K562 (cell line): ENCODE data around the gene NF1. TPM values are rescaled to one million over a fixed set of nuclear protein-coding genes. Genes with fewer than 3 reads are reported as not detected.
A peak's percentile ranks its signal among the peaks of the same experiment; 100 is the strongest.

Source experiments
- ATAC-seq: fragments of 200-7000 bp; cut with Tn5 transposase; 3 replicates; pipeline ENCODE4 v1.9.1; 2020; ENCODE audit warnings: moderate library complexity
- BruUV-seq: library from RNA; stranded (reverse); fragments of 400-500 nt; replicated peaks from 2 replicates; lab custom pipeline; 2021; lab: Mats Ljungman, UMichigan
- CTCF ChIA-PET: fragments of 300-600 bp; formaldehyde crosslinking; extraction: SDS; loops from one replicate; lab custom pipeline; 2021; ENCODE audit warnings: low intra/inter-chr PET ratio; lab: Yijun Ruan, JAX
- POLR2A ChIA-PET: fragments of 300-600, 350-650 bp; sonication (Branson Sonifier 250); formaldehyde crosslinking; extraction: SDS; loops from one replicate; lab custom pipeline; 2021; ENCODE audit warnings: antibody characterized with exemption, inconsistent platforms; lab: Yijun Ruan, JAX
- DNase-seq, 4 experiments: peaks; one replicate each; pipeline versions ENCODE4 v3.0.0 to v3.0.0-alpha.2; 2011 to 2018; ENCODE audit warnings: low spot score in 3 of 4, mixed read lengths in 3 of 4; ENCODE audit errors: extremely low read depth in 1 of 4
- FAIRE-seq: peaks from 2 replicates; lab custom pipeline; 2011; peaks lifted over from hg19 to GRCh38; lab: Jason Lieb, UNC
- H2AFZ ChIP-seq: 2 replicates; pipeline ENCODE4 v1.6.0; 2011; ENCODE audit warnings: low read depth, low read length, control low read depth, inconsistent platforms
- H3K27ac ChIP-seq: fragments of 200-600 bp; 3 replicates; pipeline ENCODE4 v1.8.0; 2011; ENCODE audit warnings: low read depth, mild to moderate bottlenecking, control low read depth, inconsistent platforms, low read length, moderate library complexity, mixed read lengths; ENCODE audit errors: extremely low read depth
- H3K27me3 ChIP-seq, 2 experiments: fragments of 300-600 bp in 1 of 2; 2 replicates in 1 of 2; 3 replicates in 1 of 2; pipeline versions ENCODE4 v1.6.0 to v1.8.0; 2011; ENCODE audit warnings: inconsistent platforms in 2 of 2, low read length in 2 of 2, mild to moderate bottlenecking in 1 of 2, mixed read lengths in 1 of 2, moderate library complexity in 1 of 2; ENCODE audit not compliant: control insufficient read depth in 2 of 2, insufficient read depth in 2 of 2
- H3K36me3 ChIP-seq: fragments of 300-600 bp; 3 replicates; pipeline ENCODE4 v1.8.0; 2011; ENCODE audit warnings: mild to moderate bottlenecking, low read length, inconsistent platforms; ENCODE audit not compliant: control insufficient read depth, insufficient read depth
- H3K4me1 ChIP-seq, 2 experiments: fragments of 200-600 bp in 1 of 2; replicated peaks in 1 of 2; 2 replicates in 1 of 2; 3 replicates in 1 of 2; pipeline versions ENCODE4 v1.5.1 to v1.8.0; 2011; ENCODE audit warnings: inconsistent platforms in 2 of 2, low read length in 2 of 2, mild to moderate bottlenecking in 1 of 2, mixed read lengths in 1 of 2, moderate library complexity in 1 of 2; ENCODE audit not compliant: control insufficient read depth in 2 of 2, insufficient read depth in 2 of 2
- H3K4me2 ChIP-seq: 2 replicates; pipeline ENCODE4 v1.6.1; 2011; ENCODE audit warnings: low read length, control low read depth, inconsistent platforms, mixed read lengths; ENCODE audit not compliant: insufficient read depth
- H3K4me3 ChIP-seq: fragments of 200-600 bp; sonication (generic), shearing (Covaris generic); 2 replicates; pipeline ENCODE4 v1.5.1; 2016; ENCODE audit warnings: control low read depth, inconsistent platforms
- H3K79me2 ChIP-seq: fragments of 200-600 bp; 3 replicates; pipeline ENCODE4 v1.8.0; 2011; ENCODE audit warnings: low read length, inconsistent platforms; ENCODE audit not compliant: control insufficient read depth, insufficient read depth
- H3K9ac ChIP-seq, 2 experiments: 2 replicates each; pipeline versions ENCODE4 v1.6.0 to v1.6.1; 2011; ENCODE audit warnings: low read depth in 2 of 2, low read length in 2 of 2, control low read depth in 1 of 2, inconsistent platforms in 1 of 2, mild to moderate bottlenecking in 1 of 2, mixed read lengths in 1 of 2; ENCODE audit not compliant: insufficient read depth in 1 of 2
- H3K9me1 ChIP-seq: one replicate; pipeline ENCODE4 v1.6.0; 2011; ENCODE audit warnings: inconsistent platforms, mild to moderate bottlenecking, low read length, moderate library complexity; ENCODE audit not compliant: control insufficient read depth, insufficient read depth
- H3K9me3 ChIP-seq: replicated peaks from 2 replicates; pipeline ENCODE4 v1.5.1; 2011; ENCODE audit warnings: low read depth, low read length, inconsistent platforms; ENCODE audit not compliant: control insufficient read depth, insufficient read depth
- H4K20me1 ChIP-seq: replicated peaks from 2 replicates; pipeline ENCODE4 v1.6.1; 2011; ENCODE audit warnings: low read length, inconsistent platforms, mixed read lengths; ENCODE audit not compliant: control insufficient read depth, insufficient read depth
- AFF1 ChIP-seq, 2 experiments: fragments of 450-650 bp; IDR thresholded peaks; 2 replicates each; pipeline ENCODE4 v1.6.1; 2018; ENCODE audit warnings: mild to moderate bottlenecking in 2 of 2, low read depth in 1 of 2; ENCODE audit not compliant: partially characterized antibody in 2 of 2
- E2F4 ChIP-seq: sonication (generic); formaldehyde crosslinking; IDR thresholded peaks from 2 replicates; pipeline ENCODE4 v1.8.0; 2022; ENCODE audit warnings: mild to moderate bottlenecking, low read depth, missing genetic modification reagents
- EHMT2 ChIP-seq: fragments of 450-650 bp; IDR thresholded peaks from 2 replicates; pipeline ENCODE4 v1.6.1; 2018; ENCODE audit warnings: antibody characterized with exemption
- FOXK1 ChIP-seq: sonication (generic); formaldehyde crosslinking; IDR thresholded peaks from 2 replicates; pipeline ENCODE4 v1.8.0; 2022; ENCODE audit warnings: missing genetic modification reagents, mild to moderate bottlenecking, borderline replicate concordance
- GTF2F1 ChIP-seq: IDR thresholded peaks from 2 replicates; pipeline ENCODE4 v1.6.1; 2011; ENCODE audit warnings: low read depth, low read length, improper control_type of control experiment
- MBD2 ChIP-seq: sonication (generic); IDR thresholded peaks from 2 replicates; pipeline ENCODE4 v1.6.1; 2016; ENCODE audit warnings: low read depth, borderline replicate concordance
- NFYB ChIP-seq: IDR thresholded peaks from 2 replicates; pipeline ENCODE4 v1.6.1; 2011; ENCODE audit warnings: mild to moderate bottlenecking, moderate library complexity; ENCODE audit not compliant: insufficient read length; ENCODE audit errors: extremely low read depth
- PKNOX1 ChIP-seq: fragments of 450-650 bp; IDR thresholded peaks from 2 replicates; pipeline ENCODE4 v1.6.1; 2016
- RBM22 ChIP-seq: fragments of 200-400 bp; formaldehyde crosslinking; IDR thresholded peaks from 2 replicates; pipeline ENCODE4 v1.6.1; 2018; ENCODE audit warnings: low read length, low read depth; ENCODE audit not compliant: poor library complexity, severe bottlenecking
- ZBTB26 ChIP-seq: fragments of 450-650 bp; formaldehyde crosslinking; IDR thresholded peaks from 2 replicates; pipeline ENCODE4 v1.4.0; 2022; ENCODE audit warnings: missing genetic modification characterization
- ZNF655 ChIP-seq: fragments of 250-450 bp; sonication (Bioruptor Pico); IDR thresholded peaks from 2 replicates; pipeline ENCODE4 v1.5.0; 2021
- WGBS: fragments of 100-300 bp; shearing (Covaris generic); methylation state at CpG from one replicate; pipeline ENCODE4 v1.1.6; 2016; ENCODE audit warnings: low coverage, mixed read lengths; ENCODE audit not compliant: insufficient coverage; ENCODE audit errors: missing lambda C conversion rate; 5-methylcytosine and 5-hydroxymethylcytosine counted together
- in situ Hi-C: fragments of 300-500 bp; cut with MboI; formaldehyde crosslinking; loops from 4 replicates; pipeline ENCODE4 v1.15.0; 2018; ENCODE audit warnings: inconsistent platforms, mixed read lengths
- intact Hi-C: fragments of 100-400 bp; cut with micrococcal nuclease; formaldehyde crosslinking; loops from 2 replicates; pipeline ENCODE4 v1.14.2; 2022
- polyA plus RNA-seq, 8 experiments: library from polyadenylated mRNA; depleted of rRNA in 4 of 8; stranded (reverse) in 5 of 8; unstranded in 3 of 8; fragments of >200 nt; fragmentation: Nextera tagmentation in 2 of 8; fragmentation: Illumina TruSeq in 1 of 8; extraction: Ambion mirVana in 2 of 8; extraction: Trizol in 1 of 8; gene quantifications; 2 replicates each; pipeline versions ENCODE4 v1.2.1 to v1.2.3, GENCODE V29; 2011 to 2014; ENCODE audit warnings: inconsistent platforms in 1 of 8, missing spikeins in 1 of 8
- total RNA-seq, 7 experiments: library from RNA; depleted of rRNA in 6 of 7; stranded (reverse); fragments of >200 nt in 6 of 7; fragmentation: Illumina TruSeq in 2 of 7; extraction: Trizol in 2 of 7; gene quantifications; 2 replicates each; pipeline versions ENCODE4 v1.2.1 to v1.2.3, GENCODE V29; 2011 to 2021; ENCODE audit warnings: low replicate concordance in 1 of 7

Gene NF1
- total and polyA plus RNA-seq, 9 of the 15 experiments (the other 6 are each of a cell fraction or from before 2014, with no cell fraction given): 3.4 to 41.9 (median 24.3) TPM

GRCh38 chr17:31415004-31415454, 320.3 kb downstream of the NF1 start:
- H3K9ac ChIP-seq: no peak overlapping the region
- H3K27me3 ChIP-seq: peaks cover 38 to 75% of the 10 kb centered on the region in 2 experiments
- ChIA-PET POLR2A (interaction anchor here (0.6 to 1.1 kb wide), 3 partner anchors 19 to 426 kb away, joined by 3 read pairs; no protein-coding TSS in a partner anchor), CTCF (no interaction called here)
- H3K9me3 ChIP-seq: no peaks in the 10 kb centered on the region
- H3K9me1 ChIP-seq: peaks cover 7% of the 10 kb centered on the region
- no TSS peak for BruUV-seq
- DNase-seq (no peak), FAIRE-seq (no peak), ATAC-seq (peak; percentile 33)
- no peak overlapping the region for H3K4me3 ChIP-seq
- no peaks in the 10 kb centered on the region for H4K20me1 ChIP-seq
- no peak overlapping the region for H3K4me2 ChIP-seq
- WGBS: 1% methylated on average over 6 of the region's 7 CpGs
- no peaks in the 10 kb centered on the region; a peak in 1 of 5 replicates for H3K4me1 ChIP-seq
- in situ Hi-C loops: no loop called here
- intact Hi-C loops: no loop called here
- no peaks in the 10 kb centered on the region for H3K36me3 ChIP-seq
- H3K79me2 ChIP-seq: no peaks in the 10 kb centered on the region
- H2AFZ ChIP-seq: no peak overlapping the region
- H3K27ac ChIP-seq: no peak overlapping the region
- TF ChIP-seq RBM22 (no peak), PKNOX1 (0 out of 2 replicates have a peak, but pooled peaks have one; percentile 6), MBD2 (no peak), EHMT2 (no peak), NFYB (peak; percentile 41), GTF2F1 (no peak), ZBTB26 (no peak), FOXK1 (CRISPR knock-in tag) (no peak), E2F4 (CRISPR knock-in tag) (no peak), ZNF655 (CRISPR knock-in tag) (no peak), AFF1 (IDR thresholded peaks at IDR 0.05; ENCODE audit: low read depth in 1 of 2, partially characterized antibody in 2 of 2) (no peak)
